Fibroblast of skin of abdomen (primary cell): Measurements from ENCODE around the gene RTCA.
A peak's percentile ranks its signal among the peaks of the same experiment; 100 is the strongest.
"Not testable (repeated sequence)": the region's sequence is repeated elsewhere in the genome, so short reads cannot be mapped to it uniquely, and the experiment has no call there.

Experiments used
- DNase-seq: peaks from one replicate; pipeline ENCODE4 v3.0.0-alpha.2; 2013

RTCA gene

GRCh38 chr1:100261686-100262085 is 4.3 kb upstream of the RTCA start:
- no peak for DNase-seq

GRCh38 chr1:100264081-100264480 is 1.9 kb upstream of the RTCA start:
- not testable (repeated sequence) for DNase-seq

GRCh38 chr1:100265562-100265930 is 470 bp upstream of the RTCA start:
- no peak for DNase-seq

- DNase-seq = no peak
Measured at GRCh38 chr1:100266741-100267140, 725 bp downstream of the RTCA start.

GRCh38 chr1:100267284-100267683 is 1.3 kb downstream of the RTCA start:
- no peak for DNase-seq

- no peak for DNase-seq
Measured at GRCh38 chr1:100268202-100268601, 2.2 kb downstream of the RTCA start.

- no peak for DNase-seq
Measured at GRCh38 chr1:100277866-100278265, 11.8 kb downstream of the RTCA start.

- DNase-seq = no peak
Measured at GRCh38 chr1:100279358-100279923, 13.4 kb downstream of the RTCA start.

GRCh38 chr1:100279954-100280682 is 14.1 kb downstream of the RTCA start:
- DNase-seq = no peak

GRCh38 chr1:100284591-100284990 is 18.6 kb downstream of the RTCA start:
- no peak for DNase-seq

GRCh38 chr1:100287162-100287561 is 21.1 kb downstream of the RTCA start:
- no peak for DNase-seq

- DNase-seq = no peak
Measured at GRCh38 chr1:100290291-100290690, 24.3 kb downstream of the RTCA start.

GRCh38 chr1:100292711-100293110 is 26.7 kb downstream of the RTCA start:
- no peak for DNase-seq

- no peak for DNase-seq
Measured at GRCh38 chr1:100296140-100296539, 30.1 kb downstream of the RTCA start.

GRCh38 chr1:100296997-100297396 is 31.0 kb downstream of the RTCA start:
- DNase-seq = not testable (repeated sequence)

- no peak for DNase-seq
Measured at GRCh38 chr1:100298512-100298911, 32.5 kb downstream of the RTCA start.

GRCh38 chr1:100299521-100300222 is 33.7 kb downstream of the RTCA start:
- DNase-seq = no peak

- no peak for DNase-seq
Measured at GRCh38 chr1:100300691-100301090, 34.7 kb downstream of the RTCA start.

- DNase-seq = no peak
Measured at GRCh38 chr1:100302739-100303138, 36.7 kb downstream of the RTCA start.

GRCh38 chr1:100304227-100304626 is 38.2 kb downstream of the RTCA start:
- no peak for DNase-seq

GRCh38 chr1:100304921-100305320 is 38.9 kb downstream of the RTCA start:
- no peak for DNase-seq

- no peak for DNase-seq
Measured at GRCh38 chr1:100305954-100306353, 39.9 kb downstream of the RTCA start.

GRCh38 chr1:100306735-100307313 is 40.8 kb downstream of the RTCA start:
- DNase-seq = no peak

- peak; percentile 42 for DNase-seq
Measured at GRCh38 chr1:100308777-100309176, 42.8 kb downstream of the RTCA start.
